Osteoblast (primary cell): ENCODE results near the gene MAML1. TPM values are rescaled to one million over a fixed set of nuclear protein-coding genes. Genes with fewer than 3 reads are reported as not detected.
A peak's percentile ranks its signal among the peaks of the same experiment; 100 is the strongest.

Experiments
- DNase-seq: peaks from one replicate; pipeline ENCODE4 v3.0.0; 2011; ENCODE audit warnings: low spot score, mixed read lengths; ENCODE audit not compliant: insufficient read length; ENCODE audit errors: missing footprints
- H2AFZ ChIP-seq: 2 replicates; pipeline ENCODE4 v1.6.0; 2011; ENCODE audit warnings: mild to moderate bottlenecking, low read length
- H3K27ac ChIP-seq: 2 replicates; pipeline ENCODE4 v1.5.1; 2011; ENCODE audit warnings: mild to moderate bottlenecking, low read depth, low read length, moderate library complexity
- H3K27me3 ChIP-seq: 2 replicates; pipeline ENCODE4 v1.6.0; 2012; ENCODE audit warnings: mild to moderate bottlenecking, control low read depth, inconsistent platforms, low read length, moderate library complexity; ENCODE audit not compliant: insufficient read depth
- H3K36me3 ChIP-seq: 2 replicates; pipeline ENCODE4 v1.5.1; 2011; ENCODE audit warnings: mild to moderate bottlenecking, low read length, control low read depth, moderate library complexity; ENCODE audit not compliant: insufficient read depth
- H3K4me1 ChIP-seq: 2 replicates; pipeline ENCODE4 v1.5.1; 2011; ENCODE audit warnings: mild to moderate bottlenecking, low read length, control low read depth, moderate library complexity; ENCODE audit not compliant: insufficient read depth
- H3K4me2 ChIP-seq: 2 replicates; pipeline ENCODE4 v1.6.0; 2011; ENCODE audit warnings: mild to moderate bottlenecking, low read length; ENCODE audit not compliant: insufficient read depth
- H3K4me3 ChIP-seq: fragments of 200-600 bp; sonication (generic); 3 replicates; pipeline ENCODE4 v1.5.1; 2012; ENCODE audit warnings: mild to moderate bottlenecking, low read length, inconsistent platforms; ENCODE audit not compliant: insufficient read depth
- H3K79me2 ChIP-seq: 2 replicates; pipeline ENCODE4 v1.6.0; 2012; ENCODE audit warnings: mild to moderate bottlenecking, low read length, control low read depth, inconsistent platforms; ENCODE audit not compliant: insufficient read depth
- H3K9me3 ChIP-seq: 2 replicates; pipeline ENCODE4 v1.5.1; 2011; ENCODE audit warnings: low read depth, low read length, control low read depth
- H4K20me1 ChIP-seq: 2 replicates; pipeline ENCODE4 v1.6.0; 2012; ENCODE audit warnings: mild to moderate bottlenecking, low read length, control low read depth; ENCODE audit not compliant: insufficient read depth
- total RNA-seq: library from RNA; depleted of rRNA; stranded (reverse); fragments of >200 nt; gene quantifications from 2 replicates; pipeline ENCODE4 v1.2.3, GENCODE V29; 2012
- TF ChIP-seq, protein P1 (sequence below): IDR thresholded peaks from 2 replicates; pipeline ENCODE4 v1.5.1; 2011; ENCODE audit warnings: mild to moderate bottlenecking, low read depth, low read length, moderate library complexity; ENCODE audit errors: extremely low read depth

Gene MAML1
- total RNA-seq, 1 donor: 14.1 TPM

DNA sequence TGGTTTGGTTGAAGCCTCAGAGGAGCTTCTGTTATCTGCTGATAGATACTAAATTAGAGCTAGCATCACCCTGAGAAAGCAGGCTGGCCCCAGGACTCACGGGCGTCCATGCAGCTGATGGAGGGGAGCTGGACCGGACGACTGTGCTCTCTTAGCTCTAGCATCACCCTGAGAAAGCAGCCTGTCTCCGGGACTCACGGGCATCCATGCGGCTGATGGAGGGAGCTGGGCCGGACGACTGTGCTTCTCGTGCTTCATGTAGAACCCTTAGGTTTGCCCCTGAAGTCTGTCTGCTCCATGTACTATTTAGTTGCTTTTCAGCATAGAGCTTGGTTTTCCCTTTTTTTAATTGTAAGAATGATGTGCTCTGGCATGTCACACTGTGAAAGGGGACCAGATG lies 44.8 kb downstream of the MAML1 start:
- H2AFZ ChIP-seq: no peak overlapping the region
- H3K4me2 ChIP-seq: no peak overlapping the region
- H3K4me1 ChIP-seq: no peaks in the 10 kb centered on the region
- no peaks in the 10 kb centered on the region for H3K79me2 ChIP-seq
- no peaks in the 10 kb centered on the region for H3K27me3 ChIP-seq
- no peak for DNase-seq
- no peaks in the 10 kb centered on the region for H3K9me3 ChIP-seq
- TF ChIP-seq, protein P1, sequence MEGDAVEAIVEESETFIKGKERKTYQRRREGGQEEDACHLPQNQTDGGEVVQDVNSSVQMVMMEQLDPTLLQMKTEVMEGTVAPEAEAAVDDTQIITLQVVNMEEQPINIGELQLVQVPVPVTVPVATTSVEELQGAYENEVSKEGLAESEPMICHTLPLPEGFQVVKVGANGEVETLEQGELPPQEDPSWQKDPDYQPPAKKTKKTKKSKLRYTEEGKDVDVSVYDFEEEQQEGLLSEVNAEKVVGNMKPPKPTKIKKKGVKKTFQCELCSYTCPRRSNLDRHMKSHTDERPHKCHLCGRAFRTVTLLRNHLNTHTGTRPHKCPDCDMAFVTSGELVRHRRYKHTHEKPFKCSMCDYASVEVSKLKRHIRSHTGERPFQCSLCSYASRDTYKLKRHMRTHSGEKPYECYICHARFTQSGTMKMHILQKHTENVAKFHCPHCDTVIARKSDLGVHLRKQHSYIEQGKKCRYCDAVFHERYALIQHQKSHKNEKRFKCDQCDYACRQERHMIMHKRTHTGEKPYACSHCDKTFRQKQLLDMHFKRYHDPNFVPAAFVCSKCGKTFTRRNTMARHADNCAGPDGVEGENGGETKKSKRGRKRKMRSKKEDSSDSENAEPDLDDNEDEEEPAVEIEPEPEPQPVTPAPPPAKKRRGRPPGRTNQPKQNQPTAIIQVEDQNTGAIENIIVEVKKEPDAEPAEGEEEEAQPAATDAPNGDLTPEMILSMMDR: no peak
- no peak overlapping the region for H3K27ac ChIP-seq
- peaks cover 6% of the 10 kb centered on the region for H4K20me1 ChIP-seq
- H3K4me3 ChIP-seq: no peak overlapping the region
- peaks cover 48% of the 10 kb centered on the region for H3K36me3 ChIP-seq

DNA sequence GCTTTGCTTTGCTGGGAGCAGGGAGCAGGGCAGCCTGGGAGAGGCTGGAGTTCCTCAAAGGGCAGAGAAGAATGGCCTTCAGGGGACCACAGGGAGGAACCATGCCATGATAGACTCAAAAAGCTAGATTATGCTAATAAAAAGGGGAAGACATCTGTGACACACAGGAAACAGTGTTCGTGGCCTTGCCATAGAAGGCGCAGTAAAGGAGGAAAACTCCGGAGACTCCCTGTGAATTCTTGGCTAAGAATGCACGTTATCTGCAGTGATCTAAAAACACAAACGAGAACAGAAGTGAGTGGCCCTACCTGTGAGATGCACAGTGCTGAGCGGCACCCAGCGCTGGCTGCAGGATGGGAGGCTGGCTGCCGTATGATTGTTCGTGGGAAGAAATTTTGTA lies 45.3 kb downstream of the MAML1 start:
- H3K4me2 ChIP-seq: no peak overlapping the region
- H3K4me1 ChIP-seq: no peaks in the 10 kb centered on the region
- H2AFZ ChIP-seq: no peak overlapping the region
- no peak overlapping the region for H3K27ac ChIP-seq
- no peaks in the 10 kb centered on the region for H3K79me2 ChIP-seq
- no peaks in the 10 kb centered on the region for H3K9me3 ChIP-seq
- peak; percentile 68 for DNase-seq
- H3K27me3 ChIP-seq: no peaks in the 10 kb centered on the region
- H4K20me1 ChIP-seq: peaks cover 6% of the 10 kb centered on the region
- H3K4me3 ChIP-seq: no peak overlapping the region
- TF ChIP-seq, protein P1: no peak
- peaks cover 48% of the 10 kb centered on the region for H3K36me3 ChIP-seq

DNA sequence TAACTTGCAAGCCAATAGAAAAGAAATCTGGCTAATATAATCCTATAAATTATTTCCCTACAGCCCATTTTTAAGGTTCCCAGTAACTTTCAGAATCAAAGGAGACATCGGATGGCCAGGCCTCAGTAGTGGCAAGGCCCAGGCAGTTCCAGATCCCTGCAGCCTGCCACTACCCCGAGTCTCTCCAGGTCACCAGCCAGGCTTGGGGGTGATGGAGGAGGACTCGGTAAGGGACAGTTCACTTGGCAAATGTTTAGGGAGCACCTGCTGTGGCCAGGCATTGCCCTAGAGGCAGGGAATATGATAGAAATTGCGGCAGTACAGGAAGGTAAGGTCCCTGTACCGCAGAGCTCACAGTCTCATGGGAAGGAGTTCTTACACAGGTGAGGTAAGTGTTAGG lies 46.0 kb downstream of the MAML1 start:
- H3K27ac ChIP-seq: no peak overlapping the region
- TF ChIP-seq, protein P1: no peak
- no peak overlapping the region for H3K4me3 ChIP-seq
- no peaks in the 10 kb centered on the region for H3K79me2 ChIP-seq
- H2AFZ ChIP-seq: no peak overlapping the region
- no peak for DNase-seq
- peaks cover 42% of the 10 kb centered on the region for H3K36me3 ChIP-seq
- H3K27me3 ChIP-seq: no peaks in the 10 kb centered on the region
- no peaks in the 10 kb centered on the region for H3K4me1 ChIP-seq
- no peak overlapping the region for H3K4me2 ChIP-seq
- H4K20me1 ChIP-seq: peaks cover 6% of the 10 kb centered on the region
- no peaks in the 10 kb centered on the region for H3K9me3 ChIP-seq

DNA sequence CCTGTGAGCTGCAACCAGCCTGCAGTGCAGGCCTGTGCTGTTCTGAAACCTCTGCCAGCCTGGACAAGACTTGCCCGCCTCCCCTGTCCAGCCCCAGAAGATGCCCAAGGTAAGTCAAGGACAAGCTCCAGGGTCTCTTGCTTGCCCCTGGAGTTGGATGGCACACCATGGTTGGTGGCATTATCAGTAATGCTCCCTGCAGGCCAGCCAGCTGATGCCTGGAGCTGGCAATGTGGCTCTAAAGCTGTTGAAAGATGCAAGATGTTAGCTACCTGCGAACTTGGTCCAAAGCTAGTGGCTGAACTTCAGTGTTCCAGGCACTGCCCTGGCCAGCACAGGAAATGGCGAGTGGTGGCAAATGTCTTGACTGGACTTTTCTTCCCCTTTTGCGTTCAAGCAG lies 47.2 kb downstream of the MAML1 start:
- Histone ChIP-seq H3K4me3 (no peak overlapping the region), H3K4me2 (no peak overlapping the region), H3K27ac (no peak overlapping the region), H3K9me3 (no peaks in the 10 kb centered on the region), H2AFZ (no peak overlapping the region), H3K79me2 (no peaks in the 10 kb centered on the region), H4K20me1 (peaks cover 6% of the 10 kb centered on the region), H3K4me1 (no peaks in the 10 kb centered on the region), H3K27me3 (no peaks in the 10 kb centered on the region), H3K36me3 (peaks cover 32% of the 10 kb centered on the region)
- peak; percentile 68 for DNase-seq
- TF ChIP-seq, protein P1: no peak
